ENCODE results near the gene OSBPL10.

DNA sequence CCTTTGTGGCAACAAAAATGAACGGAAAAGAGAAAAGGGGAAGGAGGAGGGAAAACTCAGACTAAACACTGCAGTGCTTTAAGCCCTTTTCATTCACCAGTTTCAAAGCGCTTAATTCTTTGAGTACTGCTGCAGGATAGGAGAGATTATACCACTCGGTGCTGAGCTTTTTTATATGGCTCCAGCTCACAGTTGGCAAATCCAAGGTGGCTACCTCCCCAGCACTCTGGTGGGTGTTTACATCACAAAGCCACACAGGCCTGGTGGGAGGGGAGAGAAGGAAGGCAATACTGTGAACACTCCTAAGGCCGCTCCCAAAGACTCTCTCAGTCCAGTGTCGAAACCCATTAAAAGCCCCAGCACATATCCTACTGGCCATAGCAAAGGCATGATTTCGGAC lies 256.9 kb downstream of the OSBPL10 start:
- TF ChIP-seq, protein P1, sequence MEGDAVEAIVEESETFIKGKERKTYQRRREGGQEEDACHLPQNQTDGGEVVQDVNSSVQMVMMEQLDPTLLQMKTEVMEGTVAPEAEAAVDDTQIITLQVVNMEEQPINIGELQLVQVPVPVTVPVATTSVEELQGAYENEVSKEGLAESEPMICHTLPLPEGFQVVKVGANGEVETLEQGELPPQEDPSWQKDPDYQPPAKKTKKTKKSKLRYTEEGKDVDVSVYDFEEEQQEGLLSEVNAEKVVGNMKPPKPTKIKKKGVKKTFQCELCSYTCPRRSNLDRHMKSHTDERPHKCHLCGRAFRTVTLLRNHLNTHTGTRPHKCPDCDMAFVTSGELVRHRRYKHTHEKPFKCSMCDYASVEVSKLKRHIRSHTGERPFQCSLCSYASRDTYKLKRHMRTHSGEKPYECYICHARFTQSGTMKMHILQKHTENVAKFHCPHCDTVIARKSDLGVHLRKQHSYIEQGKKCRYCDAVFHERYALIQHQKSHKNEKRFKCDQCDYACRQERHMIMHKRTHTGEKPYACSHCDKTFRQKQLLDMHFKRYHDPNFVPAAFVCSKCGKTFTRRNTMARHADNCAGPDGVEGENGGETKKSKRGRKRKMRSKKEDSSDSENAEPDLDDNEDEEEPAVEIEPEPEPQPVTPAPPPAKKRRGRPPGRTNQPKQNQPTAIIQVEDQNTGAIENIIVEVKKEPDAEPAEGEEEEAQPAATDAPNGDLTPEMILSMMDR (IDR thresholded peaks at IDR 0.05): no peak
- no peak for TF ChIP-seq POLR2A (IDR thresholded peaks at IDR 0.05)
